ENCODE data around the gene SENP2. TPM values are rescaled to one million over a fixed set of nuclear protein-coding genes. Genes with fewer than 3 reads are reported as not detected.

The SENP2 gene
- total and polyA plus RNA-seq, 11 donors: 7.7 to 42.4 (median 27.5) TPM

- 85 to 88% (median 88%) methylated on average over 12 of the region's 12 CpGs for whole genome bisulfite sequencing, 4 donors
- no peak for TF ChIP-seq CTCF (IDR thresholded peaks at IDR 0.05)
- no peak for TF ChIP-seq POLR2A (IDR thresholded peaks at IDR 0.05)
- Histone ChIP-seq H3K27me3 (peaks cover 0 to 22% (median 0%) of the 10 kb centered on the region in 9 donors), H3K27ac (no peak overlapping the region), H3K4me3 (no peak overlapping the region), H3K9me3 (no peaks in the 10 kb centered on the region), H3K36me3 (no peaks in the 10 kb centered on the region), H3K4me1 (peaks cover 0 to 19% (median 0%) of the 10 kb centered on the region in 12 donors)
- ATAC-seq (no peak), DNase-seq (no peak)
- intact Hi-C loops (cut with DNase I): loop anchor here in 9 of 10 donors (5.0 to 10.0 kb wide), 5 partner anchors 37 to 207 kb away; partner anchors contain the start of genes TMEM41A (in 8 of the 9) and MAP3K13 (in 1 of the 9)
These were observed 26.4 kb upstream of the SENP2 start for GRCh38 chr3:185559706-185560090.

DNA sequence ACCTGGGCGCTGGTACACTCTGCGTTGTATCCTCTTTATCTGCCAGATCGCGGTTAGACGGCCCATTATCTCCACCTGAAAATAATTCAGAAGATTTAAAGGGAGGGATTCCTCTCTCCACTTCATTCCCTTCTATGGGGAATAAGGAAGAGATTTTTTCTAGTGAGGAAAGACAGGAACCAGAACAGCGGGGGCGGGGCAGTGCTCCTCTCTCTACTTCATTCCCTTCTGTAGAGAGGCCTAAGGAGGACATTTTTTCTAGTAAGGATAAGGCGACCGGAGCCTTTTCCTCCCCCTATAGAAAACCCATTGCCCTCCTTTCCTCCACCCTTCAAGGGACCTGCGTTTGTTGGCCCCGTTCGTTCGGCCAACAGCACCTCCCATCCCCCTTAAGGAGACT lies 25.4 kb upstream of the SENP2 start:
- TF ChIP-seq POLR2A (IDR thresholded peaks at IDR 0.05): no peak
- TF ChIP-seq CTCF (IDR thresholded peaks at IDR 0.05): no peak
- no peak for DNase-seq
- WGBS, 4 donors: 70 to 80% (median 75%) methylated on average over 13 of the region's 13 CpGs
- Histone ChIP-seq H3K4me1 (peaks cover 0 to 19% (median 0%) of the 10 kb centered on the region in 12 donors), H3K36me3 (no peaks in the 10 kb centered on the region), H3K27me3 (peaks cover 0 to 22% (median 0%) of the 10 kb centered on the region in 9 donors), H3K4me3 (no peak overlapping the region), H3K27ac (no peak overlapping the region), H3K9me3 (no peaks in the 10 kb centered on the region)
- no peak for ATAC-seq
- intact Hi-C loops (cut with DNase I): no loop called here

GRCh38 chr3:185561374-185561943 lies 24.6 kb upstream of the SENP2 start:
- Histone ChIP-seq H3K9me3 (no peaks in the 10 kb centered on the region), H3K36me3 (no peaks in the 10 kb centered on the region), H3K4me1 (peaks cover 0 to 19% (median 0%) of the 10 kb centered on the region in 12 donors), H3K4me3 (peak overlapping the region in 1 of 12 donors; percentile 29), H3K27ac (peak overlapping the region in 1 of 12 donors; percentile 48), H3K27me3 (peaks cover 0 to 22% (median 0%) of the 10 kb centered on the region in 9 donors)
- intact Hi-C loops (cut with DNase I): no loop called here
- 78 to 86% (median 80%) methylated on average over 8 of the region's 8 CpGs for WGBS, 4 donors
- TF ChIP-seq CTCF (IDR thresholded peaks at IDR 0.05) (no peak), POLR2A (IDR thresholded peaks at IDR 0.05) (no peak)
- ATAC-seq: peak in 1 of 4 donors; percentile 41
- peak in 3 of 5 donors; percentile 30 to 66 (median 44) for DNase-seq

- TF ChIP-seq POLR2A (IDR thresholded peaks at IDR 0.05): no peak
- no peak for TF ChIP-seq CTCF (IDR thresholded peaks at IDR 0.05)
- no peaks in the 10 kb centered on the region for H3K9me3 ChIP-seq
- peaks cover 0 to 19% (median 0%) of the 10 kb centered on the region in 12 donors for H3K4me1 ChIP-seq
- H3K27me3 ChIP-seq: peaks cover 0 to 22% (median 0%) of the 10 kb centered on the region in 9 donors
- H3K36me3 ChIP-seq: no peaks in the 10 kb centered on the region
- DNase-seq (no peak), ATAC-seq (peak in 1 of 4 donors; percentile 30)
- peak overlapping the region in 1 of 12 donors; percentile 29 for H3K4me3 ChIP-seq
- peak overlapping the region in 1 of 12 donors; percentile 48 for H3K27ac ChIP-seq
- intact Hi-C loops (cut with DNase I): no loop called here
- 42 to 48% (median 44%) methylated on average over 5 of the region's 5 CpGs for WGBS, 4 donors
These were observed 24.1 kb upstream of the SENP2 start for GRCh38 chr3:185561958-185562357.
